Measurements from ENCODE around the gene ST6GAL1. TPM values are rescaled to one million over a fixed set of nuclear protein-coding genes. Genes with fewer than 3 reads are reported as not detected.

ST6GAL1 gene
- total and polyA plus RNA-seq, 10 of the 15 experiments (the other 5 are each of a cell fraction or from before 2014, with no cell fraction given), result 74.2 to 248 (median 149) TPM

DNA sequence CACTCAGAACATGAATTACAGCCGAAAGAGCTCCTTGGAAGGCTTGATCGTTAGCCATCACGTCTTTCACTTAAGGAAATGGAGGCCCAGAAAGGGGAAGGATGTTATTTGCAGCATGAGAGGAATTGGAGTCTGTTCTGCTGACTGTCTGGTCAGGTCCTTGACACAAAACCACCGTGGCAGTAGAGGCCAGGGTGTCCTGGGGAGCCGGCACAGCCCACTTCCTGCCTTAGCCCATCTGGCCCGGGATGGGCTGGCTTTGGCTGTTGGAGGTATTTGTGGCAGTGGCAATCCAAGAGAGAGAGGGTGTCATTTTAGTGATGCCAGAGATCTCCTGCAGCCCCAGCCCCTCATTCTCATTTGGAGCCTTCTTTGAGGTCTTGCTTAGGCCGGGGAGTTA, 37.4 kb downstream of the ST6GAL1 start:
- FAIRE-seq (no peak), ATAC-seq (no peak), DNase-seq (ENCODE audit: low read depth, low spot score) (no peak)
- in situ Hi-C loops (cut with MboI), result no loop called here
- TF ChIP-seq PML (IDR thresholded peaks at IDR 0.05; ENCODE audit: low read length) (no peak), SMC3 (IDR thresholded peaks at IDR 0.05; ENCODE audit: borderline replicate concordance, low read length) (no peak), BHLHE40 (IDR thresholded peaks at IDR 0.05; ENCODE audit: borderline replicate concordance in 1 of 2, low read depth in 2 of 2, low read length in 1 of 2) (no peak), TCF3 (IDR thresholded peaks at IDR 0.05; ENCODE audit: borderline replicate concordance, insufficient read depth, low read depth, low read length) (no peak), FOS (IDR thresholded peaks at IDR 0.05; ENCODE audit: borderline replicate concordance, extremely low read depth, insufficient read length) (no peak), STAT3 (IDR thresholded peaks at IDR 0.05; ENCODE audit: low read depth, low read length) (no peak), DPF2 (IDR thresholded peaks at IDR 0.05) (no peak), ZSCAN29 (IDR thresholded peaks at IDR 0.05) (no peak), SMAD5 (IDR thresholded peaks at IDR 0.05; ENCODE audit: low read depth) (no peak), EED (IDR thresholded peaks at IDR 0.05; ENCODE audit: low read depth) (no peak), ZNF217 (IDR thresholded peaks at IDR 0.05) (no peak), MEF2B (IDR thresholded peaks at IDR 0.05; ENCODE audit: partially characterized antibody, poor library complexity, severe bottlenecking) (no peak), JUNB (IDR thresholded peaks at IDR 0.05) (no peak)
- TF ChIP-seq, protein P1, sequence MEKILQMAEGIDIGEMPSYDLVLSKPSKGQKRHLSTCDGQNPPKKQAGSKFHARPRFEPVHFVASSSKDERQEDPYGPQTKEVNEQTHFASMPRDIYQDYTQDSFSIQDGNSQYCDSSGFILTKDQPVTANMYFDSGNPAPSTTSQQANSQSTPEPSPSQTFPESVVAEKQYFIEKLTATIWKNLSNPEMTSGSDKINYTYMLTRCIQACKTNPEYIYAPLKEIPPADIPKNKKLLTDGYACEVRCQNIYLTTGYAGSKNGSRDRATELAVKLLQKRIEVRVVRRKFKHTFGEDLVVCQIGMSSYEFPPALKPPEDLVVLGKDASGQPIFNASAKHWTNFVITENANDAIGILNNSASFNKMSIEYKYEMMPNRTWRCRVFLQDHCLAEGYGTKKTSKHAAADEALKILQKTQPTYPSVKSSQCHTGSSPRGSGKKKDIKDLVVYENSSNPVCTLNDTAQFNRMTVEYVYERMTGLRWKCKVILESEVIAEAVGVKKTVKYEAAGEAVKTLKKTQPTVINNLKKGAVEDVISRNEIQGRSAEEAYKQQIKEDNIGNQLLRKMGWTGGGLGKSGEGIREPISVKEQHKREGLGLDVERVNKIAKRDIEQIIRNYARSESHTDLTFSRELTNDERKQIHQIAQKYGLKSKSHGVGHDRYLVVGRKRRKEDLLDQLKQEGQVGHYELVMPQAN (conservative IDR thresholded peaks at IDR 0.05), result no peak
- Histone ChIP-seq H3K36me3 (ENCODE audit: control insufficient read depth in 2 of 2, insufficient read depth in 2 of 2, low read length in 1 of 2) (peaks cover 9 to 30% of the 10 kb centered on the region in 2 experiments), H3K9me3 (replicated peaks; ENCODE audit: control insufficient read depth, insufficient read depth, low read length) (no peaks in the 10 kb centered on the region), H3K27ac (ENCODE audit: control insufficient read depth, insufficient read depth) (peak overlapping the region; percentile 40; the same call in 1 of the 2 replicates), H3K4me3 (no peak overlapping the region), H4K20me1 (ENCODE audit: control insufficient read depth, insufficient read depth) (no peaks in the 10 kb centered on the region), H3K4me2 (ENCODE audit: control insufficient read depth, insufficient read depth) (no peak overlapping the region), H3K4me1 (ENCODE audit: control insufficient read depth, insufficient read depth, low read length) (peaks cover 22% of the 10 kb centered on the region), H3K9ac (ENCODE audit: control insufficient read depth, insufficient read depth, low read length) (no peak overlapping the region), H3K79me2 (ENCODE audit: control insufficient read depth, insufficient read depth, low read length) (no peaks in the 10 kb centered on the region), H2AFZ (ENCODE audit: control insufficient read depth, low read depth, low read length) (no peak overlapping the region), H3K27me3 (replicated peaks in 1 of 2; ENCODE audit: control insufficient read depth in 2 of 2, insufficient read depth in 2 of 2, low read length in 1 of 2) (no peaks in the 10 kb centered on the region)
- intact Hi-C loops (cut with micrococcal nuclease; ENCODE audit: unreplicated experiment), result no loop called here
- ChIA-PET POLR2A (interaction anchor here (1.1 kb wide), 1 partner anchor 14 kb away, joined by 3 read pairs; no protein-coding TSS in a partner anchor), CTCF (no interaction called here), SMC1A (ENCODE audit: uncharacterized antibody, unreplicated experiment) (interaction anchor here (0.7 kb wide), 1 partner anchor 22 kb away, joined by 3 read pairs; no protein-coding TSS in a partner anchor), RAD21 (ENCODE audit: unreplicated experiment) (interaction anchor here (1.1 kb wide), 1 partner anchor 54 kb away, joined by 3 read pairs; no protein-coding TSS in a partner anchor)
- 56% methylated on average over 7 of the region's 7 CpGs for WGBS (ENCODE audit: insufficient coverage, insufficient replicate concordance, low lambda C conversion rate, missing lambda C conversion rate)
- BruUV-seq (replicated peaks), result no TSS peak

All from GM12878 (cell line).